HG02798 (cell line): ENCODE results near the gene PCYT2.

Source experiments
- ATAC-seq: cut with Tn5 transposase; IDR thresholded peaks from one replicate; pipeline ENCODE4 v1.9.1; 2021; ENCODE audit warnings: mild to moderate bottlenecking; ENCODE audit not compliant: unreplicated experiment, poor library complexity

Gene PCYT2

GRCh38 chr17:81914103-81914850, 3.1 kb upstream of the PCYT2 start:
- no peak for ATAC-seq

GRCh38 chr17:81913394-81914102, 2.3 kb upstream of the PCYT2 start:
- no peak for ATAC-seq

GRCh38 chr17:81912441-81913309, 1.5 kb upstream of the PCYT2 start:
- ATAC-seq: no peak

GRCh38 chr17:81911969-81912368, 770 bp upstream of the PCYT2 start:
- ATAC-seq: no peak

GRCh38 chr17:81910840-81911276, 341 bp downstream of the PCYT2 start:
- ATAC-seq: peak; percentile 34

GRCh38 chr17:81909966-81910839, 996 bp downstream of the PCYT2 start:
- no peak for ATAC-seq

- no peak for ATAC-seq
Measured at GRCh38 chr17:81909231-81909630, 2.0 kb downstream of the PCYT2 start.

GRCh38 chr17:81908793-81909192, 2.4 kb downstream of the PCYT2 start:
- ATAC-seq: no peak

- ATAC-seq: no peak
Measured at GRCh38 chr17:81907219-81908145, 3.7 kb downstream of the PCYT2 start.

GRCh38 chr17:81906476-81907218, 4.6 kb downstream of the PCYT2 start:
- no peak for ATAC-seq

GRCh38 chr17:81905993-81906392, 5.2 kb downstream of the PCYT2 start:
- ATAC-seq: no peak

GRCh38 chr17:81905424-81905875, 5.7 kb downstream of the PCYT2 start:
- no peak for ATAC-seq

GRCh38 chr17:81904600-81905423, 6.4 kb downstream of the PCYT2 start:
- ATAC-seq: no peak

- no peak for ATAC-seq
Measured at GRCh38 chr17:81903896-81904599, 7.2 kb downstream of the PCYT2 start.

GRCh38 chr17:81903415-81903831, 7.8 kb downstream of the PCYT2 start:
- ATAC-seq: no peak

- ATAC-seq: no peak
Measured at GRCh38 chr17:81902653-81903414, 8.4 kb downstream of the PCYT2 start.
